ENCODE measurements around the gene UVSSA.

GRCh38 chr4:1408418-1408817 is 61.4 kb downstream of the UVSSA start:
- no peak for TF ChIP-seq CTCF (IDR thresholded peaks at IDR 0.05)
- no peak for TF ChIP-seq POLR2AphosphoS5 (IDR thresholded peaks at IDR 0.05)
- no peak for TF ChIP-seq POLR2A (IDR thresholded peaks at IDR 0.05)

Data from breast epithelium (tissue), 3 donors.